NCI-H2171 (cell line): ENCODE measurements around the gene BARD1.
"Not testable (repeated sequence)": the region's sequence is repeated elsewhere in the genome, so short reads cannot be mapped to it uniquely, and the experiment has no call there.

Experiments
- DNase-seq: peaks from one replicate; lab custom pipeline; 2025; lab: John Stamatoyannopoulos, UW

The BARD1 gene

DNA sequence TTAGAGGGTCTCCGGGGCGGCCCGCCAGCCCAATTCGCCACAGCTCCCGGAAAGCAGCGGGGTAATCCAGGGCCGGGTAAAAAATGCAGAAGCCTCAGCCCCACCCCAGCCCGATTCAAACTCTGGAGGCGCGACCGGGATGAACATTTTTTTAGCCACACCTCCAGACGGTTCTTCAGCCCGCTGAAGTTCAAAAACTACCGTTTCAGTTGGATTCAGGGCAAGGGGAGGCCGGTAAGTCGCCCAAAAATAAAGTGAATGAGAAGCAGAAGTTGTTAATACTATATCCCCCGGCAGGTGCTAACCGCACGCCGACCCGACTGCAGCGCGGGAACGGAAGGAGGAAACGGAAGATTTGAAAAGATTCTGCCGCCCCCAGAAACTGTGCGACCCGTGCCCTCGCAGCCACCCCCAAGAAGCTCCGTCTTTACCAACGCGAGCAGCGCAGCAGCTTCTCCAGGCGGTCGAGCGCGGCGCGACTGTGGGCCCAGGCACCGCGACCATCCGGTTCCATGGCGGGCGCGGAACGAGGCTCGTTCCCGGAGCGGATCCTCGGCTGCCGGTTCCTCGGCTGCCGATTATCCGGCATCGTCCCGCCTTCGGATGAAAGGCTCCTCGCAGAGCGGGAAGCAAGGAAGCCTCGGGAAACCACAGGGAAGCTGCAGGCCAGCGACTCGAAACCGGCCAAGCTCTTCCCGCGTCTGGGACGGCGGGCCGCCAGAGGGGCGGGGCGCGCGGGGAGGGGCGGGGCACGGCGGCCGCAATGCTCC lies at the start of gene BARD1:
Gene BARD1, minus strand, starts transcription at position 703 of the 770 bp plus-strand sequence. Its CDS starts 114 bp downstream, at position 589.
- peak; percentile 20 for DNase-seq

DNA sequence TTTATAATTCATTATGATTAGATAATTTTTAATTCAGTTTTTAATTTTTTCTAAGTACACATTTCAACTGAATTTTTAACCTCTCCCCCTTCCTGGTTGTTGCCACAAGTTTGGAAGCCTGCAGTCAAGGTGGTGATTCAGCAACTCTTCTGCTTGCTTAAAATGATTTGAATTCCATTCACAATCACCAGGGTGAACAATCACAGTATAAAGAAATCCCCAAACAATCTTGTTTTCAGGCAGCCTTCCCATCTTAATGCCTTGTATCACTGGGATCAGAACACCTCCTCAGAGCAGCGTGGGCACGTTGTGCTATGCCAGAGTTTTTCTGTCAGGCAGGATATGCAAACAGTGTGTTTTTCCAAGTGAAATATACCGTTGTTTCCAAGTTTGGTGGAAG lies 46.7 kb upstream of the BARD1 start:
- DNase-seq = no peak

- DNase-seq = no peak
Measured at GRCh38 chr2:214853906-214854305, 44.4 kb upstream of the BARD1 start.

DNA sequence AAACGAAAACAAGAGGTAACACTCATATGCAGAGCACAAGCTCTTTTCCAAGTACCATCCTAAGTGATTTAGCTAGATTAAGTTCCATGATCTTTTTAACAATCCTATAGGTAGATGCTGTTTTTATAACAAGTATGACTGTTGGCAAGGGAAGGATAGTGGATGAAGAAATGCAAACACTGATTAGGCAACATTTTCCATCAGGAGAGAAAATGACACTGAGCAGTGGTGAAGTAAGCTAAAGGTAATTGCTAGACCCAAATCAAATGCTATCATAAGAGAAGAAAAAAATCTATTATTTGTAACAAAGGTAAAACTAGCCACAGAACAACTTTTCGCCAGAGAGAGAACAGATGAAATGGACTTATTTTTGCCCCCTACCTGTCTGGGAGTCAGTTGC lies 34.3 kb upstream of the BARD1 start:
- DNase-seq = no peak

GRCh38 chr2:214839464-214839863 lies 30.0 kb upstream of the BARD1 start:
- DNase-seq = no peak

- no peak for DNase-seq
Measured at GRCh38 chr2:214837466-214837865, 28.0 kb upstream of the BARD1 start.

GRCh38 chr2:214836568-214836967 lies 27.1 kb upstream of the BARD1 start:
- DNase-seq = no peak

GRCh38 chr2:214830794-214831346 lies 21.4 kb upstream of the BARD1 start:
- DNase-seq = no peak

GRCh38 chr2:214816008-214816533 lies 6.6 kb upstream of the BARD1 start:
- no peak for DNase-seq

- DNase-seq = no peak
Measured at GRCh38 chr2:214810671-214811070, 1.2 kb upstream of the BARD1 start.

GRCh38 chr2:214809751-214810564 lies 475 bp upstream of the BARD1 start:
- peak; percentile 99 for DNase-seq

GRCh38 chr2:214807653-214808052 lies 1.8 kb downstream of the BARD1 start:
- no peak for DNase-seq

GRCh38 chr2:214801768-214802397 lies 7.6 kb downstream of the BARD1 start:
- DNase-seq = no peak

- no peak for DNase-seq
Measured at GRCh38 chr2:214801068-214801467, 8.4 kb downstream of the BARD1 start.

GRCh38 chr2:214800180-214800579 lies 9.3 kb downstream of the BARD1 start:
- DNase-seq = no peak

GRCh38 chr2:214796911-214797310 lies 12.6 kb downstream of the BARD1 start:
- no peak for DNase-seq

DNA sequence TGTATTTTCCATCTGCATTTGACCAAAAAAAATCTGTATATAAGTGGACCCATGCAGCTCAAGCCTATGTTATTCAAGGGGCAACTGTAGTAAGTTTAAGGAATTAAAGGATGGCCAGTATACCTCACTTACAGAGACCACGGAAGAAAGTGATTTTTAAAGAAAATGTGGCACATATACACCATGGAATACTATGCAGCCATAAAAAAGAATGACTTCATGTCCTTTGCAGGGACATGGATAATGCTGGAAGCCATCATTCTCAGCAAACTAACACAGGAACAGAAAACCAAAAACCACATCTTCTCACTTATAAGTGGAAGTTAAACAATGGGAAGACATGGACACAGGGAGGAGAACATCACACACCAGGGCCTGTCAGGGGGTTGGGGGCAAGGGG lies 26.3 kb downstream of the BARD1 start:
- DNase-seq = not testable (repeated sequence)

GRCh38 chr2:214782671-214783070 lies 26.8 kb downstream of the BARD1 start:
- no peak for DNase-seq

GRCh38 chr2:214781226-214781625 lies 28.3 kb downstream of the BARD1 start:
- no peak for DNase-seq

DNA sequence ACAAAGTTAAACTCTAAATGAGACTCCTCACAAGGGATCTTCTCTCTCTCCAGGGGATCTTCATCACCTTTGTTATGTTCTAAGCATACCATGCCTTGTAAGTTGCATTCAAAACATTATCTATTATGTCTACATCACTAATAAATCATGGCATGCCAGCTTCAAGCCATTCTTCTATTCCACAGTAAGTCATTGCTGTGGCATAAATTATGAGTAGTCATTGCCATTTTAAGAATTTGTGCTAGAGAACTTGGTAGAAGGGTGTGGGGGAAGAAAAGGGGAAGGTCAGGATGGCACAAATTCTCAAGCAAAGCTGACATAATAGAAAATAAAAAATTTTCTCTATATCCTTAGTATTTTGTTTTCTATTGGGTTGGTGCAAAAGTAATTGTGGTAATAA lies 33.5 kb downstream of the BARD1 start:
- DNase-seq = no peak

DNA sequence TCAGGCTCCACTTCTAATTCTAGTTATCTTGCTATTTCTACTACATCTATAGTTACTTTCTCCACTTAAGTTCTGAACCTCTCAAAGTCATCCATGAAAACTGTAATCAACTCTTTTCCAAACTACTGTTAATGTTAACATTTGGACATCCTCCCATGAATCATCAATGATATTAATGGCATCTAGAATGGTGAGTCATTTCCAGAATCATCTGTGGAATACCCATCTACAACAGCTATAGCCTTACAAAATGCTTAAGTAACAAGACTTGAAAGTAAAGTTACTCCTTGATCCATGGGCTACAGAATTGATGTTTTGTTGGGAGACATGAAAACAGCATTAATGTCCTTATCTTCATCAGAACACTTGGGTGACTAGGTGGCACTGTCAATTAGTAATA lies 35.4 kb downstream of the BARD1 start:
- no peak for DNase-seq

DNA sequence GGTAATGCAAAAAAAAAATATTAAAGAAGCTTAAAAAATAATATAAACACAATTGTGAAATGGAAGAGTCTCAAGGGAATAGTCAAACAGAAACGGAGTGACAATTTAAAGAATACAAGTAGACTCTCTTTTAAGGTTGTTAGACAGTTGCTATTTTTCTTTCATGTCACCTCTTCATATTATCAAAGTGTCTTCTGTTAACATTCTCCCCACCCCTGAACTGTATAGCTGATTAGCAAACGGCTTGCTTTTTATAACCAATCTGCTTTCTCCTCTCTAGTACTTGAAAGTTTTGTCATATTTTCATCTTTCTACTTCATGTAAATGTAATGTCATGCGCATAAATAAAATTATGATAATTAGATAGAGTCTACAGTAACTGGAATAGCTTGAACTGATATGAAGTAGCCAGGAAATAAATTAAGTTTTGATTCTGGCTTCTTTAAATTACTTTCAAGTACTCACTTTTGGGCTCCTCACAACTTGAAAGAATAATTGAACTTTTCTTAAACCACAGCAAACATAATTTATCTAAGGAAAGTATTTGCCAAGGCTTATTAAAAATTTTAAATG lies 37.0 kb downstream of the BARD1 start:
- no peak for DNase-seq
